DND-41 (cell line): Measurements from ENCODE around the gene RASA2.

Experiments used
- ATAC-seq: fragments of 200-7000 bp; cut with Tn5 transposase; 3 replicates; pipeline ENCODE4 v1.9.1; 2021; ENCODE audit warnings: low read depth; ENCODE audit not compliant: insufficient read depth
- DNase-seq: peaks from one replicate; pipeline ENCODE4 v3.0.0-alpha.2; 2020
- H2AFZ ChIP-seq: 2 replicates; pipeline ENCODE4 v1.6.0; 2012; ENCODE audit warnings: low read depth, low read length
- H3K27ac ChIP-seq: 2 replicates; pipeline ENCODE4 v1.5.1; 2012; ENCODE audit warnings: low read length, inconsistent platforms
- H3K27me3 ChIP-seq: fragments of 200-600 bp; sonication (generic); 2 replicates; pipeline ENCODE4 v1.6.0; 2012; ENCODE audit warnings: low read length, mild to moderate bottlenecking, inconsistent platforms; ENCODE audit not compliant: insufficient read depth, poor library complexity
- H3K36me3 ChIP-seq: 2 replicates; pipeline ENCODE4 v1.5.1; 2012; ENCODE audit warnings: low read length, inconsistent platforms; ENCODE audit not compliant: insufficient read depth
- H3K4me1 ChIP-seq: 2 replicates; pipeline ENCODE4 v1.5.1; 2012; ENCODE audit warnings: mild to moderate bottlenecking, low read length; ENCODE audit not compliant: insufficient read depth
- H3K4me2 ChIP-seq: 2 replicates; pipeline ENCODE4 v1.6.0; 2012; ENCODE audit warnings: mild to moderate bottlenecking, moderate library complexity, low read length, inconsistent platforms; ENCODE audit not compliant: insufficient read depth
- H3K4me3 ChIP-seq, 2 experiments: fragments of 200-600 bp in 1 of 2; shearing (Covaris generic) in 1 of 2; 2 replicates each; pipeline ENCODE4 v1.5.1; 2012 to 2016; ENCODE audit warnings: inconsistent platforms in 2 of 2, low read length in 2 of 2, mild to moderate bottlenecking in 2 of 2, low read depth in 1 of 2, moderate library complexity in 1 of 2
- H3K79me2 ChIP-seq: 2 replicates; pipeline ENCODE4 v1.6.0; 2012; ENCODE audit warnings: low read length, inconsistent platforms; ENCODE audit not compliant: insufficient read depth
- H3K9ac ChIP-seq: 2 replicates; pipeline ENCODE4 v1.6.0; 2012; ENCODE audit warnings: low read depth, mild to moderate bottlenecking, inconsistent platforms, low read length, moderate library complexity
- H3K9me3 ChIP-seq: 2 replicates; pipeline ENCODE4 v1.5.1; 2012; ENCODE audit warnings: low read length, moderate library complexity, mild to moderate bottlenecking, inconsistent platforms; ENCODE audit not compliant: insufficient read depth, severe bottlenecking
- H4K20me1 ChIP-seq: 2 replicates; pipeline ENCODE4 v1.6.0; 2012; ENCODE audit warnings: low read length; ENCODE audit not compliant: insufficient read depth
- CTCF ChIP-seq: IDR thresholded peaks from 2 replicates; pipeline ENCODE4 v1.5.1; 2012; ENCODE audit warnings: borderline replicate concordance, low read length, moderate library complexity, mild to moderate bottlenecking; ENCODE audit not compliant: poor library complexity, severe bottlenecking; ENCODE audit errors: extremely low read depth
- EZH2 ChIP-seq: IDR thresholded peaks from 3 replicates; pipeline ENCODE4 v1.6.1; 2012; ENCODE audit warnings: borderline replicate concordance, low read depth, mild to moderate bottlenecking, moderate library complexity, low read length, inconsistent platforms; ENCODE audit not compliant: severe bottlenecking

Gene RASA2

GRCh38 chr3:141648055-141648910 lies 161.5 kb downstream of the RASA2 start:
- H3K79me2 ChIP-seq, result no peaks in the 10 kb centered on the region
- H3K4me1 ChIP-seq, result no peaks in the 10 kb centered on the region
- H3K27ac ChIP-seq, result no peak overlapping the region
- no peaks in the 10 kb centered on the region for H3K27me3 ChIP-seq
- H3K4me3 ChIP-seq, result no peak overlapping the region
- no peaks in the 10 kb centered on the region for H3K9me3 ChIP-seq
- no peak overlapping the region for H2AFZ ChIP-seq
- no peak overlapping the region for H3K9ac ChIP-seq
- DNase-seq (peak; percentile 40), ATAC-seq (peak; percentile 83)
- H3K36me3 ChIP-seq, result no peaks in the 10 kb centered on the region
- no peak overlapping the region for H3K4me2 ChIP-seq
- no peak for TF ChIP-seq CTCF
- TF ChIP-seq EZH2, result no peak
- H4K20me1 ChIP-seq, result no peaks in the 10 kb centered on the region

- Histone ChIP-seq H4K20me1 (no peaks in the 10 kb centered on the region), H3K4me2 (no peak overlapping the region), H3K9me3 (no peaks in the 10 kb centered on the region), H3K4me3 (no peak overlapping the region), H3K27me3 (no peaks in the 10 kb centered on the region), H3K9ac (no peak overlapping the region), H3K36me3 (no peaks in the 10 kb centered on the region), H3K4me1 (no peaks in the 10 kb centered on the region), H3K27ac (no peak overlapping the region), H2AFZ (no peak overlapping the region), H3K79me2 (no peaks in the 10 kb centered on the region)
- ATAC-seq, result no peak
- no peak for DNase-seq
- no peak for TF ChIP-seq EZH2
- TF ChIP-seq CTCF, result no peak
These were observed 163.0 kb downstream of the RASA2 start for GRCh38 chr3:141649871-141650270.

- Histone ChIP-seq H3K27ac (no peak overlapping the region), H2AFZ (no peak overlapping the region), H3K36me3 (no peaks in the 10 kb centered on the region), H3K9me3 (no peaks in the 10 kb centered on the region), H3K9ac (no peak overlapping the region), H3K27me3 (no peaks in the 10 kb centered on the region), H3K79me2 (no peaks in the 10 kb centered on the region), H4K20me1 (no peaks in the 10 kb centered on the region), H3K4me2 (no peak overlapping the region), H3K4me3 (no peak overlapping the region), H3K4me1 (no peaks in the 10 kb centered on the region)
- TF ChIP-seq EZH2 (no peak), CTCF (no peak)
- DNase-seq (no peak), ATAC-seq (no peak)
These were observed 164.0 kb downstream of the RASA2 start for GRCh38 chr3:141650783-141651182.
